Measurements from ENCODE around the gene ATL2.
"Not testable (repeated sequence)": the region's sequence is repeated elsewhere in the genome, so short reads cannot be mapped to it uniquely, and the experiment has no call there.

The ATL2 gene

GRCh38 chr2:38377050-38377828 is at the start of gene ATL2:
ATL2 (minus strand) TSS chr2:38377273; CDS start chr2:38377260, 13 bp downstream.
- peak; percentile 90 for DNase-seq

- no peak for DNase-seq
Observed at GRCh38 chr2:38423763-38424162, 46.7 kb upstream of the ATL2 start.

- no peak for DNase-seq
Observed at GRCh38 chr2:38421274-38422056, 44.4 kb upstream of the ATL2 start.

- DNase-seq: no peak
Observed at GRCh38 chr2:38419499-38419898, 42.4 kb upstream of the ATL2 start.

GRCh38 chr2:38418735-38419134 is 41.7 kb upstream of the ATL2 start:
- no peak for DNase-seq

- DNase-seq: no peak
Observed at GRCh38 chr2:38417745-38418689, 40.9 kb upstream of the ATL2 start.

GRCh38 chr2:38416296-38417036 is 39.4 kb upstream of the ATL2 start:
- no peak for DNase-seq

- DNase-seq: no peak
Observed at GRCh38 chr2:38415728-38416291, 38.7 kb upstream of the ATL2 start.

- DNase-seq: no peak
Observed at GRCh38 chr2:38415023-38415422, 38.0 kb upstream of the ATL2 start.

- DNase-seq: not testable (repeated sequence)
Observed at GRCh38 chr2:38412235-38412871, 35.3 kb upstream of the ATL2 start.

- no peak for DNase-seq
Observed at GRCh38 chr2:38409156-38410102, 32.4 kb upstream of the ATL2 start.

GRCh38 chr2:38407111-38407682 is 30.1 kb upstream of the ATL2 start:
- DNase-seq: no peak

- DNase-seq: no peak
Observed at GRCh38 chr2:38406597-38407110, 29.6 kb upstream of the ATL2 start.

GRCh38 chr2:38405917-38406596 is 29.0 kb upstream of the ATL2 start:
- no peak for DNase-seq

GRCh38 chr2:38400513-38400912 is 23.4 kb upstream of the ATL2 start:
- no peak for DNase-seq

GRCh38 chr2:38398739-38399138 is 21.7 kb upstream of the ATL2 start:
- DNase-seq: no peak

- no peak for DNase-seq
Observed at GRCh38 chr2:38394903-38395341, 17.8 kb upstream of the ATL2 start.

GRCh38 chr2:38394041-38394440 is 17.0 kb upstream of the ATL2 start:
- DNase-seq: no peak

- DNase-seq: no peak
Observed at GRCh38 chr2:38390947-38391346, 13.9 kb upstream of the ATL2 start.
